MCF 10A (cell line): ENCODE data around the gene ATP1A2. TPM values are rescaled to one million over a fixed set of nuclear protein-coding genes. Genes with fewer than 3 reads are reported as not detected.

Experiments used
- BruUV-seq: library from RNA; stranded (reverse); fragments of 400-500 nt; replicated peaks from 2 replicates; lab custom pipeline; 2021; lab: Mats Ljungman, UMichigan
- CTCF ChIA-PET: fragments of 300-600 bp; sonication (Branson Sonifier 250); formaldehyde crosslinking; extraction: SDS; loops from one replicate; lab custom pipeline; 2021; ENCODE audit warnings: antibody characterized with exemption, inconsistent platforms; lab: Yijun Ruan, JAX
- POLR2A ChIA-PET: fragments of 300-600, 350-650 bp; sonication (Branson Sonifier 250); formaldehyde crosslinking; extraction: SDS; loops from one replicate; lab custom pipeline; 2020; ENCODE audit warnings: antibody characterized with exemption, inconsistent platforms; lab: Yijun Ruan, JAX
- DNase-seq: peaks from one replicate; pipeline ENCODE4 v3.0.0-alpha.2; 2018; ENCODE audit not compliant: unreplicated experiment
- H3K27ac Mint-ChIP-seq: one replicate; pipeline ENCODE4 v1.8.0; 2022; ENCODE audit warnings: mild to moderate bottlenecking, low read depth, mixed read lengths; ENCODE audit not compliant: unreplicated experiment
- H3K27me3 Mint-ChIP-seq: one replicate; pipeline ENCODE4 v1.8.0; 2022; ENCODE audit warnings: mixed read lengths; ENCODE audit not compliant: insufficient read depth, unreplicated experiment
- H3K36me3 Mint-ChIP-seq: one replicate; pipeline ENCODE4 v1.8.0; 2022; ENCODE audit warnings: mild to moderate bottlenecking, moderate library complexity, mixed read lengths; ENCODE audit not compliant: insufficient read depth, unreplicated experiment
- H3K4me1 Mint-ChIP-seq: one replicate; pipeline ENCODE4 v1.8.0; 2022; ENCODE audit warnings: mixed read lengths; ENCODE audit not compliant: insufficient read depth, unreplicated experiment
- H3K4me3 Mint-ChIP-seq: one replicate; pipeline ENCODE4 v1.8.0; 2022; ENCODE audit warnings: mild to moderate bottlenecking, moderate library complexity, mixed read lengths; ENCODE audit not compliant: unreplicated experiment
- H3K9me3 Mint-ChIP-seq: one replicate; pipeline ENCODE4 v1.8.0; 2022; ENCODE audit warnings: mixed read lengths; ENCODE audit not compliant: unreplicated experiment
- intact Hi-C: fragments of 100-400 bp; cut with micrococcal nuclease; formaldehyde crosslinking; loops from 2 replicates; pipeline ENCODE4 v1.14.1; 2022
- total RNA-seq: library from RNA; stranded (reverse); gene quantifications from 2 replicates; pipeline ENCODE4 v1.2.3, GENCODE V29; 2022
- TF ChIP-seq, protein P1 (sequence below): fragments of 200-600 bp; IDR thresholded peaks from one replicate; pipeline ENCODE4 v1.8.0; 2022; ENCODE audit warnings: antibody characterized with exemption, mild to moderate bottlenecking; ENCODE audit not compliant: unreplicated experiment

Gene ATP1A2
- total RNA-seq, 1 experiment from 2014 or later: not detected

DNA sequence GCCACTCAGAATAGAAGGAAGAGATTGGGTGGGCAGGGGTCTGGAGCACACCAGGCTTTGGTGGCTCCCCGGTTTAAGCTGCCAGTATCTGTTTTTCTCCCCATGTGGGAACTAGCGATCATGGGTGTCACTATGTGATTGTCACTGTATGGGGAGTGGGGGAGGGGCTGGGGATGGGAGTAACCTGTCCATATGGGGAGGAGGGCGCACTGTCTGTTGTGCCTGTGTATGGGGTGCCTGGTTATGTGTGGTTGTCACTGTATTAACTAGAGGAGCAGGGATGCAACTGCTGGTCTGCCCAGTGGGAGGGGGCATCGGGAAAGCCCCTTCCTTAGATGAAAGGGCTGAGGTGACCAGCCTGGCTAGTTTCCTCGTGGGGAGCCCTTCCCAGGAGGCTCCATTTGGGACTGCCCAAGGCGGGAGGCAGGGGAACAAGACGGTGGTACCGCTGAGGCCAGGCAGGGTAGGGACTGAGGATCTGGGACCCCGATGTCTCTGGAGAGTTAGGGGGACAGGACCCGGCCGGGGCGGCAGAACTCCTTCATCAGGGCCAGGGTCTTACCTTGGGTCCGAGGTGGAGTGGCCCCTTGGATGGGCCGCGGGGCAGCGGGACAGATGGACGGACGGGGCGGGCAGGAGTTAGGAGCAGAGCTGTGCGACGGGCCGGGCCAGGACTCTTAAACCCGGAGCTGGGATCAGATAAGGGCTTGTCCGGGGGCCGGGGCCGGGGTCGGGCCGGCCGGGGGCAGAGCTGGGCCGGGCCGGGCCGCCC is 45.9 kb upstream of the ATP1A2 start, which contains the start of gene KCNJ10:
KCNJ10 (minus strand) TSS at position 701 of the 772 bp plus-strand sequence. CDS start 27,628 bp downstream, outside the sequence.
- POLR2A ChIA-PET: no interaction called here
- BruUV-seq: no TSS peak

DNA sequence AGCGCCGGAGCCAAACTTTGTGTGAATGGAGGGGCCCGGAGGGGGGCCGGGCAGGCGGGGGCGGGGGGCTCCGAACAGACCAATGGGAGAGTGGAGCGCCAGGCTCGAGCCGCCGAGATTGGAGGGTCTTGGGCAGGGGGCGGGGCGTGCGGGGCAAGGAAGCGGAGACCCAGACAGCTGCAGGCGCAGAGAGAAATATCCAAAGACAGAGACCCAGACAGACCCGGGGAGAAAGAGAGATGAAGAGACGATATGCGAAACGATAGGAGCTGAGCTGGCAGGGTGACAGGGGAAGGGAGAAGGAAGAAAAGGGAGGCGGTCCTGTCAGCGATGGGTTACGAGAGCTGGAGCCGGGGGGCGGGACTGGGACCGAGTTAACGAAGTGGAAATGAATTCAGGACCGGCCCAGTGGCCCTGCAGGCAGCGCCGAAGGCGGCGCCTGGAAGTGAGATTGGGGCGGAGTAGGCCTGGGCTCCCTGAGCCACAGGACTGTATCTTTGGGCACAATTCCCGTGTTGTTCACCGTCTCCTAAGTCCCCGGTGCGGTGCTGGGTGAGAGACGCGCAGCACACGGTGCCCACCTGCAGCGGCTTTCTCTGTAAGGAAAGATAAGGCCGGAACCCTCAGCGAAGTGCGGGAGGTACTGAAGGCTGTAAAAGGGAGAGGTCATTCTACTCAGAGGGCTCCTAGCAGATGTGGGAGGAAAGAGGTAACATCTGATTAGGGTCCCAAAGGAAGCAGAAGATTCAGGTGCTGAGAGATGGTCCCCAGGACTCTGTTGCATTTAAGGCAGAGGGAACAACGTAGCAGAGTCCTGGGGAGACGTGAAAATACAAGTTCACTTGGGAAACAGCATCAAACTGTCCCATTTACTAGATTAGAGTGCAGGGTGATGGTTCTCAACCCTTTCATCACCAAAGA is 45.1 kb upstream of the ATP1A2 start:
- ChIA-PET CTCF (interaction anchor here (0.7 to 49.6 kb wide), 3 partner anchors 10 to 53 kb away, joined by 3 to 1546 read pairs (median 1546); partner anchors contain the start of genes IGSF8, KCNJ10 and KCNJ9), POLR2A (no interaction called here)
- Mint-ChIP-seq H3K27ac (no peak overlapping the region), H3K27me3 (peaks cover 55% of the 10 kb centered on the region), H3K4me1 (no peaks in the 10 kb centered on the region), H3K4me3 (peak overlapping the region; percentile 40), H3K36me3 (no peaks in the 10 kb centered on the region), H3K9me3 (no peaks in the 10 kb centered on the region)
- DNase-seq: no peak
- TF ChIP-seq, protein P1, sequence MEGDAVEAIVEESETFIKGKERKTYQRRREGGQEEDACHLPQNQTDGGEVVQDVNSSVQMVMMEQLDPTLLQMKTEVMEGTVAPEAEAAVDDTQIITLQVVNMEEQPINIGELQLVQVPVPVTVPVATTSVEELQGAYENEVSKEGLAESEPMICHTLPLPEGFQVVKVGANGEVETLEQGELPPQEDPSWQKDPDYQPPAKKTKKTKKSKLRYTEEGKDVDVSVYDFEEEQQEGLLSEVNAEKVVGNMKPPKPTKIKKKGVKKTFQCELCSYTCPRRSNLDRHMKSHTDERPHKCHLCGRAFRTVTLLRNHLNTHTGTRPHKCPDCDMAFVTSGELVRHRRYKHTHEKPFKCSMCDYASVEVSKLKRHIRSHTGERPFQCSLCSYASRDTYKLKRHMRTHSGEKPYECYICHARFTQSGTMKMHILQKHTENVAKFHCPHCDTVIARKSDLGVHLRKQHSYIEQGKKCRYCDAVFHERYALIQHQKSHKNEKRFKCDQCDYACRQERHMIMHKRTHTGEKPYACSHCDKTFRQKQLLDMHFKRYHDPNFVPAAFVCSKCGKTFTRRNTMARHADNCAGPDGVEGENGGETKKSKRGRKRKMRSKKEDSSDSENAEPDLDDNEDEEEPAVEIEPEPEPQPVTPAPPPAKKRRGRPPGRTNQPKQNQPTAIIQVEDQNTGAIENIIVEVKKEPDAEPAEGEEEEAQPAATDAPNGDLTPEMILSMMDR: no peak
- intact Hi-C loops: loop anchor here (10.0 kb wide), 1 partner anchor 136 kb away; no protein-coding TSS in a partner anchor
- BruUV-seq: no TSS peak

More for the DNA sequence above, 45.9 kb upstream of the ATP1A2 start, which contains the start of gene KCNJ10:
- TF ChIP-seq, protein P1: no peak
- no peak for DNase-seq
- H3K4me1 Mint-ChIP-seq: no peaks in the 10 kb centered on the region
- H3K4me3 Mint-ChIP-seq: peak within 1 kb of the TSS; percentile 40
- CTCF ChIA-PET: interaction anchor here (0.7 to 49.6 kb wide), 3 partner anchors 11 to 54 kb away, joined by 3 to 1546 read pairs (median 1546); partner anchors contain the start of genes IGSF8, KCNJ10 and KCNJ9
- no peaks in the 10 kb centered on the region for H3K36me3 Mint-ChIP-seq
- H3K27me3 Mint-ChIP-seq: peaks cover 62% of the 10 kb centered on the region
- intact Hi-C loops: loop anchor here (10.0 kb wide), 1 partner anchor 135 kb away; no protein-coding TSS in a partner anchor
- no peaks in the 10 kb centered on the region for H3K9me3 Mint-ChIP-seq
- H3K27ac Mint-ChIP-seq: no peak within 1 kb of the TSS

DNA sequence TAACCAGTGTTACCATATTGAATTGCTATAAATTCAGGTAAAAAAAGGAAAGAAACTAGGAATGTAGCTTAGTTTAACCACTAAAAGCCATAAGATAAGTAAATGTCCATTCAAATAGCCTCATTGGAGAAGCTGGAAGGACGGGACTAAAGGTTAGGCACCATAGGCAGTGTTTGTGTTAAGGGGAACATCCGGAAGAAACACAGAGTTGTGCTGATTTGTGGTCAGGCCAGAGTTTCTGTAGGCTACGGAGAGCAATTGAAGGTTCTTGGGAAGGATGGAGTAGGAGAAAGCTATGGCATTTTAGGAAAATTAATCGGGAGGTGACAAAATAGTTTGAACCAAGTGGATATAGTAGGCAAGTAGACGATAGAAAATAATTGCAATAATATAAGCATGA is 44.3 kb upstream of the ATP1A2 start:
- no TSS peak for BruUV-seq
- TF ChIP-seq, protein P1: no peak
- intact Hi-C loops: loop anchor here (10.0 kb wide), 1 partner anchor 136 kb away; no protein-coding TSS in a partner anchor
- DNase-seq: no peak
- H3K9me3 Mint-ChIP-seq: no peaks in the 10 kb centered on the region
- no peak overlapping the region for H3K4me3 Mint-ChIP-seq
- POLR2A ChIA-PET: interaction anchor here (1.4 kb wide), 1 partner anchor 8 kb away, joined by 7 read pairs; no protein-coding TSS in a partner anchor
- no peaks in the 10 kb centered on the region for H3K4me1 Mint-ChIP-seq
- H3K27ac Mint-ChIP-seq: no peak overlapping the region
- H3K27me3 Mint-ChIP-seq: peaks cover 47% of the 10 kb centered on the region
- CTCF ChIA-PET: interaction anchor here (0.5 to 49.6 kb wide), 6 partner anchors 10 to 306 kb away, joined by 3 to 1546 read pairs (median 4); partner anchors contain the start of genes IGSF8, KCNJ10, KCNJ9 and PIGM
- H3K36me3 Mint-ChIP-seq: no peaks in the 10 kb centered on the region
